Thyroid gland (tissue), 4 donors: Measurements from ENCODE around the gene DOCK2. TPM values are rescaled to one million over a fixed set of nuclear protein-coding genes. Genes with fewer than 3 reads are reported as not detected.
A peak's percentile ranks its signal among the peaks of the same experiment; 100 is the strongest.

Source experiments
- DNase-seq, 2 donors: peaks; one replicate each; pipeline ENCODE4 v3.0.0-alpha.2; 2019
- H3K27ac ChIP-seq, 3 donors: fragments of 200-600 bp; sonication (generic); 1 replicate in 2 of 3; 2 replicates in 1 of 3; pipeline ENCODE4 v1.5.1; 2016 to 2019; ENCODE audit warnings: mild to moderate bottlenecking in 1 of 3, moderate library complexity in 1 of 3
- H3K27me3 ChIP-seq: fragments of 200-600 bp; sonication (generic); one replicate; pipeline ENCODE4 v1.5.1; 2019
- H3K36me3 ChIP-seq, 2 donors: fragments of 200-600 bp; sonication (generic); one replicate each; pipeline ENCODE4 v1.5.1; 2016 to 2019
- H3K4me1 ChIP-seq, 2 donors: fragments of 200-600 bp; sonication (generic); one replicate each; pipeline ENCODE4 v1.5.1; 2017 to 2019
- H3K4me3 ChIP-seq, 3 donors: fragments of 200-600 bp; sonication (generic); replicated peaks in 1 of 3; 1 replicate in 2 of 3; 2 replicates in 1 of 3; pipeline ENCODE4 v1.5.1; 2016; ENCODE audit warnings: mild to moderate bottlenecking in 1 of 3
- H3K9me3 ChIP-seq: fragments of 200-600 bp; sonication (generic); one replicate; pipeline ENCODE4 v1.5.1; 2017
- CTCF ChIP-seq, 6 experiments: fragments of 200-600 bp in 3 of 6; fragments of 450-650 bp in 3 of 6; sonication (generic) in 3 of 6; IDR thresholded peaks; one replicate each; pipeline ENCODE4 v1.5.1; 2016 to 2019; ENCODE audit warnings: antibody characterized with exemption in 6 of 6, mild to moderate bottlenecking in 2 of 6, inconsistent platforms in 1 of 6, moderate library complexity in 1 of 6
- POLR2A ChIP-seq, 2 donors: fragments of 450-650 bp; IDR thresholded peaks; one replicate each; pipeline ENCODE4 v1.6.1; 2017; ENCODE audit warnings: antibody characterized with exemption in 2 of 2, mild to moderate bottlenecking in 2 of 2, moderate library complexity in 1 of 2
- WGBS, 2 donors: methylation state at CpG; one replicate each; pipeline ENCODE4 v1.1.5; 2017; 5-methylcytosine and 5-hydroxymethylcytosine counted together
- intact Hi-C: fragments of 100-400 bp; cut with DNase I; formaldehyde crosslinking; loops from one replicate; pipeline ENCODE4 v1.15.1; 2023
- total RNA-seq, 4 donors: library from RNA; depleted of rRNA; stranded (reverse); fragments of >200 nt; gene quantifications; one replicate each; pipeline ENCODE4 v1.2.3, GENCODE V29; 2016

DOCK2 gene
- total RNA-seq, 4 donors from 2014 or later, result 4.3 to 14.1 (median 8.6) TPM

GRCh38 chr5:169712428-169712827 lies 75.4 kb downstream of the DOCK2 start:
- no peaks in the 10 kb centered on the region for H3K27me3 ChIP-seq
- no peaks in the 10 kb centered on the region for H3K9me3 ChIP-seq
- intact Hi-C loops, result no loop called here
- peaks cover under 1 to 6% of the 10 kb centered on the region in 2 donors for H3K4me1 ChIP-seq
- TF ChIP-seq POLR2A (IDR thresholded peaks at IDR 0.05) (no peak), CTCF (IDR thresholded peaks at IDR 0.05) (no peak)
- H3K36me3 ChIP-seq, result no peaks in the 10 kb centered on the region
- H3K4me3 ChIP-seq, result no peak overlapping the region
- DNase-seq, result no peak
- H3K27ac ChIP-seq, result no peak overlapping the region

- WGBS, 2 donors, result 69 to 87% methylated on average over 1 of the region's 1 CpG
- intact Hi-C loops, result no loop called here
These were observed 79.2 kb downstream of the DOCK2 start for GRCh38 chr5:169716287-169716686.

GRCh38 chr5:169717288-169717687 lies 80.2 kb downstream of the DOCK2 start:
- WGBS, 2 donors, result 79 to 85% methylated on average over 3 of the region's 3 CpGs
- no peak for TF ChIP-seq POLR2A (IDR thresholded peaks at IDR 0.05)
- no peak for TF ChIP-seq CTCF (IDR thresholded peaks at IDR 0.05)
- no peaks in the 10 kb centered on the region for H3K9me3 ChIP-seq
- no peak overlapping the region for H3K27ac ChIP-seq
- H3K27me3 ChIP-seq, result no peaks in the 10 kb centered on the region
- intact Hi-C loops, result no loop called here
- no peak overlapping the region for H3K4me3 ChIP-seq
- H3K36me3 ChIP-seq, result no peaks in the 10 kb centered on the region
- DNase-seq, result no peak
- peaks cover 0 to 21% of the 10 kb centered on the region in 2 donors for H3K4me1 ChIP-seq

More at GRCh38 chr5:169716287-169716686, 79.2 kb downstream of the DOCK2 start:
- no peak for DNase-seq
- Histone ChIP-seq H3K4me3 (no peak overlapping the region), H3K4me1 (peaks cover 0 to 21% of the 10 kb centered on the region in 2 donors), H3K9me3 (no peaks in the 10 kb centered on the region), H3K36me3 (no peaks in the 10 kb centered on the region), H3K27me3 (no peaks in the 10 kb centered on the region), H3K27ac (no peak overlapping the region)
- TF ChIP-seq CTCF (IDR thresholded peaks at IDR 0.05) (no peak), POLR2A (IDR thresholded peaks at IDR 0.05) (no peak)

GRCh38 chr5:169719360-169720314 lies 82.6 kb downstream of the DOCK2 start:
- H3K9me3 ChIP-seq, result no peaks in the 10 kb centered on the region
- no peaks in the 10 kb centered on the region for H3K27me3 ChIP-seq
- H3K4me3 ChIP-seq, result no peak overlapping the region
- peak; percentile 43 to 55 for DNase-seq
- H3K27ac ChIP-seq, result peak overlapping the region in 1 of 3 donors; percentile 27
- WGBS, 2 donors, result 38 to 44% methylated on average over 7 of the region's 7 CpGs
- no peak for TF ChIP-seq POLR2A (IDR thresholded peaks at IDR 0.05)
- no peaks in the 10 kb centered on the region for H3K36me3 ChIP-seq
- peaks cover 0 to 21% of the 10 kb centered on the region in 2 donors for H3K4me1 ChIP-seq
- intact Hi-C loops, result no loop called here

GRCh38 chr5:169721771-169722170 lies 84.7 kb downstream of the DOCK2 start:
- no peak overlapping the region for H3K27ac ChIP-seq
- no peaks in the 10 kb centered on the region for H3K9me3 ChIP-seq
- DNase-seq, result no peak
- no peak overlapping the region for H3K4me3 ChIP-seq
- H3K4me1 ChIP-seq, result peaks cover 0 to 21% of the 10 kb centered on the region in 2 donors
- H3K36me3 ChIP-seq, result no peaks in the 10 kb centered on the region
- TF ChIP-seq CTCF (IDR thresholded peaks at IDR 0.05) (no peak), POLR2A (IDR thresholded peaks at IDR 0.05) (no peak)
- H3K27me3 ChIP-seq, result no peaks in the 10 kb centered on the region
- 92 to 96% methylated on average over 2 of the region's 2 CpGs for WGBS, 2 donors
- intact Hi-C loops, result no loop called here
